ENCODE data around the gene PRKAR1B.

- no peak for TF ChIP-seq CTCF (tag by site-specific recombination; IDR thresholded peaks at IDR 0.05)
- TF ChIP-seq ZNF48 (tag by site-specific recombination; IDR thresholded peaks at IDR 0.05) = no peak
Observed at GRCh38 chr7:534959-535358, 192.1 kb downstream of the PRKAR1B start.
